GM12872 (cell line): ENCODE results near the gene TRAF1.

Source experiments
- CTCF ChIP-seq: IDR thresholded peaks from 3 replicates; pipeline ENCODE4 v1.5.1; 2011; ENCODE audit warnings: low read depth, mild to moderate bottlenecking, low read length, moderate library complexity; ENCODE audit not compliant: insufficient read depth

Gene TRAF1

GRCh38 chr9:120861935-120862334, 64.7 kb downstream of the TRAF1 start:
- no peak for TF ChIP-seq CTCF

- TF ChIP-seq CTCF: no peak
Observed at GRCh38 chr9:120860083-120860482, 66.5 kb downstream of the TRAF1 start.

- no peak for TF ChIP-seq CTCF
Observed at GRCh38 chr9:120859361-120859760, 67.2 kb downstream of the TRAF1 start.

GRCh38 chr9:120857902-120858301, 68.7 kb downstream of the TRAF1 start:
- TF ChIP-seq CTCF: no peak

- TF ChIP-seq CTCF: no peak
Observed at GRCh38 chr9:120857481-120857880, 69.1 kb downstream of the TRAF1 start.

- no peak for TF ChIP-seq CTCF
Observed at GRCh38 chr9:120856700-120857099, 69.9 kb downstream of the TRAF1 start.

- TF ChIP-seq CTCF: no peak
Observed at GRCh38 chr9:120855827-120856670, 70.5 kb downstream of the TRAF1 start.
